HUDEP-2 (cell line): Measurements from ENCODE around the gene GLCCI1.
A peak's percentile ranks its signal among the peaks of the same experiment; 100 is the strongest.
"Not testable (repeated sequence)": the region's sequence is repeated elsewhere in the genome, so short reads cannot be mapped to it uniquely, and the experiment has no call there.

Source experiments
- DNase-seq, 76 experiments: peaks; one replicate each; lab custom pipeline; 2025; ENCODE audit not compliant: unreplicated experiment in 76 of 76; lab: John Stamatoyannopoulos, UW

GLCCI1 gene

DNA sequence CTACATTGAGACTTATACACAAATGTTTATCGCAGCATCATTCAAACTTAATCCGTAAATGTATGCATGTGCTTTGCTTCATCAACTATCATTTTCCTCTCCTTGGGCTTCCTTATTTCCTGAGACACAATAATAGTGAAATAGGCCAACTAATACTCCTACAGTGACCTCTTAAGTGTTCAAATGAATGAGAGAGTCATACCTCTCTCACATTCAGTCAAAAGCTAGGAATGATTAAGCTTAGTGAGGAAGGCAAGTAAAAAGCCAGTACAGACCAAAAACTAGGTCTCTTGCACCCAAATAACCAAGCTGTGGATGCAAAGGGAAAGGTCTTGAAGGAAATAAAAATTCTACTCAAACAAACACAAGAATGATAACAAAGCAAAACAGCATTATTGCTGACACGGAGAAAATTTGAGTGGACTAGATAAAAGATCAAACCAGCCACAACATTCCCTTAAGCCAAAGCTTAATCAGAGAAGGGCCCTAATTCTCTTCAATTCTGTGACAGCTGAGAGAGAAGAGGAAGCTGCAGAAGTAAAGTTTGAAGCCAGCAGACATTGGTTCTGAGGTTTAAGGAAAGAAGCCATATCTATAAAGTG lies 72.3 kb downstream of the GLCCI1 start:
- DNase-seq = no peak

DNA sequence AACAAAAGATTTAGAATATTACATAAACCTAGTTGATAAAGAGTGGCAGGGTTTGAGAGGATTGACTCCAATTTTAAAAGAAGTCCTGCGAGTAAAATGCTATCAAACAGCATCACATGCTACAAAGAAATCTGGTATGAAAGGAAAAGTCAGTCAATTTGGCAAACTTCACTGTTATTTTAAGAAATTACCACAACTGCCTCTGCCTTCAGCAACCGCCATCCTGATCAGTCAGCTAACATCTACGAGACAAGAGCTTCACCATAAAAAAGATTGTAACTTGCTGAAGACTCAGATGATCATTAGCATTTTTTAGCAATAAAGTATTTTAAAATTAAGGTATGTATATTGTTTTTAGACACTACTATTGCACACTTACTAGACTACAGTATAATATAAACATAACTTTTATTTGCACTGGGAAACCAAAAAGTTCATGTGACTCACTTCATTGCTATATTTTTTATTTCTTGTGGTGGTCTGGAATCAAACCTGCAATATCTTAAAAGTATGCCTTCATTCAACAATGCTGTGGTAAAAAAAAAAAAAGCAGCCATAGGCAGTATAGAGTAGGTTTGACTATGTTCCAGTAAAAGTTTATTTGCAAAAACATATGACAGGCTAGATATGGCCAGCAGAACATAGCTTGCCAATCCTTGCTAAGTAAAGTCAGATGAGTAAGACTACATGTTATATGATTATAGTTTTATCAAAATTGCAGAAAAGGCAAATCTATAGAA lies 74.4 kb downstream of the GLCCI1 start:
- peak in 2 of 76 experiments; percentile 3 to 4 for DNase-seq

GRCh38 chr7:8044761-8045430 lies 76.3 kb downstream of the GLCCI1 start:
- no peak for DNase-seq

DNA sequence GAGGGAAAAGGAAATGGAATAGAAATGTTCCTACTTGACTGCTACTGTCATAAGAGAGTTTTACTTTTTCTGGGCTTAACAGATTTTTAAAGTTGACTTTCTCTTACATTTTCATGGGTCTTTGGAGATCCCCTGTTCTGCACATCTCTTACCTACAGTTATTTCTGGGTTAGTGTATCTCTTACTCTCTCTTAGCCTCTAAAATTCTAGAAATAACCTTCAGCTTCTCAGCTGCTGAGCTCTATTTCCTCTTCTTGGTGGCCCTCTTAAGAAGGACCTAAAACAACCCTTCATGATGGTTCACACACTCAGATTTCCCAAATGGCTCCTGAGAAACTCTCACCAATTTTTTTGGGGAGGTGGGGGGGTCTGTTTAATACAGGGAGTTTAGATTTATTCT lies 79.5 kb downstream of the GLCCI1 start:
- not testable (repeated sequence) for DNase-seq

- no peak for DNase-seq
Measured at GRCh38 chr7:8051373-8051772, 82.8 kb downstream of the GLCCI1 start.

DNA sequence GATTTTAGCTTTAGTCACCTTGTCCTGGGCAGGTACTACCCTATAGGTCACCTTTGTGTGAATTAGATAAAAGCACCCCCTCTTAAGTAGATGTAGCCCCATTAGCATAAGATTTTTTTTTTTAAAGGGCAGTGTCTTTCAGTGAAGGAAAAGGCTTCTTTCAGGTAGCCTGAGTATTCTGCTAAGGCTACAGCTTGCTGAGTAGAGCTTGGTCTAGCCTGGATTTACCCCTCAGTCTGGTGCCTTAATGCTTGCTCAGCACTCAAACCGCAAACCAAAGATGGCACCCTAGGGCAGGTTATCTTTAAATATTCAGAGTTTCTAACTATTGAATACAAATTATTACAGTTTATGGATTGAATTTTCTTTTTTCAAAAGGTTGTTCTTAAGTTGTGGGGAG lies 83.4 kb downstream of the GLCCI1 start:
- no peak for DNase-seq

DNA sequence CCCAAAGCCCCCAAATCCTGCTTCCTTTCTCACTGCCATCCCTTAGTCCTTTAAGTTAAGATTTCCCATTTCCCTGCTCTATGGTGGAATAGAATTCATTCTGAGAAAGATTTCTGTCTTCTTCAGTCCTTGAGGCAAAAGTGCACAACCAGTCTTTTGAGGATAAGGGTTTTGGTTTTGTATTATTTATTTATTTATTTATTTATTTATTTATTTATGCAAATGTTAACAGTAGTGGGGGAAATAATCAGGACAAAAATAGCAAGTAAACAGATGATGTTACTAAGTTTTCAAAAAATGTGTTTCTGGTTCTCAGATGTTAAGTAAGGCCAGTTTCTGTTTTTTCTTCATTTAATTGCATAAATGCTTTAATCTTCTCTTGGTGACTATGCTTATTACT lies 84.2 kb downstream of the GLCCI1 start:
- DNase-seq = no peak

- no peak for DNase-seq
Measured at GRCh38 chr7:8056439-8056838, 87.8 kb downstream of the GLCCI1 start.

GRCh38 chr7:8057566-8057965 lies 89.0 kb downstream of the GLCCI1 start:
- no peak for DNase-seq

- no peak for DNase-seq
Measured at GRCh38 chr7:8058322-8058721, 89.7 kb downstream of the GLCCI1 start.

DNA sequence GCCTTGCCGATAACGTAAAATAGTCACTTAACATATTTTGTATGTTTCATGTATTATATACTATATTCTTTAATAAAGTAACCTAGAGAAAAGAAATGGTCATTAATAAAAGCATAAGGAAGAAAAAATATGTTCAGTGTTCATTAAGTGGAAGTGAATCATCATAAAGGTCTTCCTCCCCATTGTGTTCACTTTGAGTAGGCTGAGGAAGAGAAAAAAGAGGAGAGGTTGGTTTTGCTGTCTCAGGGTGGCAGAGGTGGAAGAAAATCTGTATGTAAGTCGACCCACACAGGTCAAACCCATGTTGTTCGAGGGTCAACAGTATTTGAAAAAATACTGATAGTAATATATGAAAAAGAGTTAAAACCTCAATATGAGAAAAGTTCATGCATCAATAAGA lies 90.3 kb downstream of the GLCCI1 start:
- DNase-seq = no peak

GRCh38 chr7:8060241-8060640 lies 91.6 kb downstream of the GLCCI1 start:
- DNase-seq = no peak

GRCh38 chr7:8063300-8063699 lies 94.7 kb downstream of the GLCCI1 start:
- DNase-seq = not testable (repeated sequence)

GRCh38 chr7:8063706-8064297 lies 95.2 kb downstream of the GLCCI1 start:
- DNase-seq = no peak

DNA sequence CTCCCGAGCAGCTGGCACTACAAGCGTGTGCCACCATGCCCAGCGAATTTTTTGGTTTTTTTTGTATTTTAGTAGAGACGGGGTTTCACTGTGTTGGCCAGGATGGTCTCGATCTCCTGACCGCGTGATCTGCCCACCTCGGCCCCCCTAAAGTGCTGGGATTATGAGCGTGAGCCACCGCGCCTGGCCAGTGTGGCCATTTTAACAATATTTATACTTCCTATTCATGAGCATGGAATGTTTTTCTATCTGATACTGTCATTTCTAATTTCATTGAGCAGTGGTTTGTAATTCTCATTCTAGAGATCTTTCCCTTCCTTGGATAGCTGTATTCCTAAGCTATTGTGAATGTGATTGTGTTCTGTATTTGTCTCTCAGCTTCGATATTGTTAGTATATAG lies 96.2 kb downstream of the GLCCI1 start:
- DNase-seq = no peak

GRCh38 chr7:8065356-8065813 lies 96.8 kb downstream of the GLCCI1 start:
- no peak for DNase-seq

DNA sequence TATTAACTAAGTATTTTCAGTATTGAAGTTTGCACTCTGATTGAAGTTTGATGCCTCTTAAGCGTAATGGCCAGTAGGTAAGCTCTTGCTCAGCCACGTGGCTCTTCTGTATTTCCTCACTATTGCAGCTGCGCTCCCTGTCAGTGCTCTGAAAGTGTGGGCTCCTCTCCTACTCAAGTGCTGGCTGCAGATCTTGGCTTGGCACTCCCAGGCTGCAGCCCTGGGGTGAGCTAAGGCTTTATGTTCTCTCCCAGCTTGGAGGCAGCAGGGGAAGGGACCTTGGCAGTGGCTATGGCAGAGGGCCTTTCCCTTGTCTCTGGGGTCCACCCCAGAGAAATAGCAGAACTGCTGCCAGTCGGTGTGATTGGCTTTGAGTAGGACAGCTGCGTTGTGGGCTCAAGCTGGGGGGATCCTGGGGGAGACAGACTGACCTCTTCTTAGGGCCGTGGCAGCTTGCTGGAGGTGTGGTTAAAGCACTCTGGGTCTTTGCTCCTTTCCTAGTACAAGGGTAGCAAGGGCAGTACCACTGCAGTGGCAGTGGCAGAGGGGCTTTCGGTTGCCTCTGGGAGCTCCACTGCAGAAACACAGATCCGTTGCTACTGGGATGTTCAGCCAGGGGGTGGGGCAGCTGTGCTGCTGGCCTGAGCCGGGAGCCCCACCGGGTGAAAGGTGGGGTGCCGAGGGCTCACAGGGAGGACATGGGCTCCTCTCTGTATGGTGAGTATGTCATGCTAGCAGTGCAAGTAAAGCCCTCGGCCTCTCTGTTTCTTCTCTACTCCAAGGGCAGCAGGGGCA lies 100.5 kb downstream of the GLCCI1 start:
- DNase-seq = no peak

- DNase-seq = no peak
Measured at GRCh38 chr7:8070451-8071180, 102.0 kb downstream of the GLCCI1 start.

- no peak for DNase-seq
Measured at GRCh38 chr7:8078418-8078817, 109.8 kb downstream of the GLCCI1 start.

DNA sequence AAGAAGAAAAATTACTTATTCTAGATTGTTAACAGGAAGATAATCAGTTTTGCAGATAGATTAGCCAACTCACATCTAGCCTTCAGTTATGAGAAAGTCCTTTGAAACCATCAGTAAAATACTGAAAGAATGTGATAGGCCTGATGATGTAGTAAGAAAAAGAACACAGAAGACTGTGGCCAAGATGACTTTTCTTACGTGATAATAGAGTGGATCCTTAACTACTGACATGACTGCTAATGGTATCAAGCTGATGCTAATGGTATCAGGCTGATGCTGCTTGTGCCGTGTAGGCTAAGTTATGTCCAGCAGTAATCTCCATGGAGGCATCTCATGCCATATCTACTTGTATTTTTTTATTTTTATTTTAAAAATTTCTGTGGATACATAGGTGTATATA lies 114.2 kb downstream of the GLCCI1 start:
- no peak for DNase-seq
